ENCODE data around the gene RABGAP1L. TPM values are rescaled to one million over a fixed set of nuclear protein-coding genes. Genes with fewer than 3 reads are reported as not detected.

RABGAP1L gene
- total and polyA plus RNA-seq, 10 of the 15 experiments (the other 5 are each of a cell fraction or from before 2014, with no cell fraction given), result 5.8 to 194 (median 113) TPM

DNA sequence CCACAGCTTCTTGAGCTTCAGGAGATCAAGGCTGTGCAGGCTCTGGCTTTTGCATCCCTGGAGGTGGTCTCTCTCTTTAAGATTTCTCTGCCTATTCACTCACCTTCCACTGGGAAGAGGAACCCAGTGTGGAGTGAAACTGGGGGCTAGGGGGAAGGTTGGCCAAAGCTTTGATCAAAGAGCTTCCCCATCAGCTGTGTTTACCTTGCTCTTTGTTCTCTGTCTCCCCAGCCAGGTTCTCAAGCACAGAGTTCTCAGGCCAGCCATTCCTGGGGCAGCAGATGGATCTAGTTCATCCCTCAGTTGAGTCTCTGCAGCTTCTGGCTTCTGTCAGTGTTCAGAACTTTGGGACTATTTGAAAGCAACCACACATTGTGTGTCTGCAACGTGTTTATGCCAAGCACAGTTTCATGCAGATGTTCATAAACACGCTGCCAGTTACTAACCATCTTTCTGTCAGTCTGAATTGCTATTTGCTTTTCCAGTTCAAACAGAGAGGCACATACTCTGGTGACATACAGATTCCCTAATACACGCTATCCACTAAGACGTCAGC, 881.1 kb downstream of the RABGAP1L start:
- Histone ChIP-seq H3K9me3 (replicated peaks; ENCODE audit: control insufficient read depth, insufficient read depth, low read length) (no peaks in the 10 kb centered on the region), H3K27me3 (replicated peaks in 1 of 2; ENCODE audit: control insufficient read depth in 2 of 2, insufficient read depth in 2 of 2, low read length in 1 of 2) (peaks cover 0 to 3% of the 10 kb centered on the region in 2 experiments; a peak in 2 of 4 replicates), H4K20me1 (ENCODE audit: control insufficient read depth, insufficient read depth) (no peaks in the 10 kb centered on the region), H3K27ac (ENCODE audit: control insufficient read depth, insufficient read depth) (no peak overlapping the region), H3K4me3 (no peak overlapping the region), H3K4me1 (ENCODE audit: control insufficient read depth, insufficient read depth, low read length) (no peaks in the 10 kb centered on the region), H3K79me2 (ENCODE audit: control insufficient read depth, insufficient read depth, low read length) (no peaks in the 10 kb centered on the region), H2AFZ (ENCODE audit: control insufficient read depth, low read depth, low read length) (no peak overlapping the region), H3K9ac (ENCODE audit: control insufficient read depth, insufficient read depth, low read length) (no peak overlapping the region), H3K4me2 (ENCODE audit: control insufficient read depth, insufficient read depth) (no peak overlapping the region), H3K36me3 (ENCODE audit: control insufficient read depth in 2 of 2, insufficient read depth in 2 of 2, low read length in 1 of 2) (no peaks in the 10 kb centered on the region)
- WGBS (ENCODE audit: insufficient coverage, insufficient replicate concordance, low lambda C conversion rate, missing lambda C conversion rate), result 62% methylated on average over 4 of the region's 4 CpGs
- CTCF ChIA-PET, result interaction anchor here (0.6 to 1.1 kb wide), 5 partner anchors 13 to 85 kb away, joined by 3 to 4 read pairs (median 4); no protein-coding TSS in a partner anchor
- no peak for DNase-seq (ENCODE audit: low read depth, low spot score)
- no TSS peak for BruUV-seq (replicated peaks)
- in situ Hi-C loops (cut with MboI) (loop anchor here (5.0 kb wide), 1 partner anchor 282 kb away; no protein-coding TSS in a partner anchor), intact Hi-C loops (cut with micrococcal nuclease; ENCODE audit: unreplicated experiment) (no loop called here)
- POLR2A ChIA-PET, result no interaction called here
- SMC1A ChIA-PET (ENCODE audit: uncharacterized antibody, unreplicated experiment), result interaction anchor here (1.1 to 1.7 kb wide), 3 partner anchors 11 to 85 kb away, joined by 3 to 4 read pairs (median 3); partner anchors contain the start of gene TNN
- FAIRE-seq, result no peak
- RAD21 ChIA-PET (ENCODE audit: unreplicated experiment), result no interaction called here
- TF ChIP-seq, protein P1, sequence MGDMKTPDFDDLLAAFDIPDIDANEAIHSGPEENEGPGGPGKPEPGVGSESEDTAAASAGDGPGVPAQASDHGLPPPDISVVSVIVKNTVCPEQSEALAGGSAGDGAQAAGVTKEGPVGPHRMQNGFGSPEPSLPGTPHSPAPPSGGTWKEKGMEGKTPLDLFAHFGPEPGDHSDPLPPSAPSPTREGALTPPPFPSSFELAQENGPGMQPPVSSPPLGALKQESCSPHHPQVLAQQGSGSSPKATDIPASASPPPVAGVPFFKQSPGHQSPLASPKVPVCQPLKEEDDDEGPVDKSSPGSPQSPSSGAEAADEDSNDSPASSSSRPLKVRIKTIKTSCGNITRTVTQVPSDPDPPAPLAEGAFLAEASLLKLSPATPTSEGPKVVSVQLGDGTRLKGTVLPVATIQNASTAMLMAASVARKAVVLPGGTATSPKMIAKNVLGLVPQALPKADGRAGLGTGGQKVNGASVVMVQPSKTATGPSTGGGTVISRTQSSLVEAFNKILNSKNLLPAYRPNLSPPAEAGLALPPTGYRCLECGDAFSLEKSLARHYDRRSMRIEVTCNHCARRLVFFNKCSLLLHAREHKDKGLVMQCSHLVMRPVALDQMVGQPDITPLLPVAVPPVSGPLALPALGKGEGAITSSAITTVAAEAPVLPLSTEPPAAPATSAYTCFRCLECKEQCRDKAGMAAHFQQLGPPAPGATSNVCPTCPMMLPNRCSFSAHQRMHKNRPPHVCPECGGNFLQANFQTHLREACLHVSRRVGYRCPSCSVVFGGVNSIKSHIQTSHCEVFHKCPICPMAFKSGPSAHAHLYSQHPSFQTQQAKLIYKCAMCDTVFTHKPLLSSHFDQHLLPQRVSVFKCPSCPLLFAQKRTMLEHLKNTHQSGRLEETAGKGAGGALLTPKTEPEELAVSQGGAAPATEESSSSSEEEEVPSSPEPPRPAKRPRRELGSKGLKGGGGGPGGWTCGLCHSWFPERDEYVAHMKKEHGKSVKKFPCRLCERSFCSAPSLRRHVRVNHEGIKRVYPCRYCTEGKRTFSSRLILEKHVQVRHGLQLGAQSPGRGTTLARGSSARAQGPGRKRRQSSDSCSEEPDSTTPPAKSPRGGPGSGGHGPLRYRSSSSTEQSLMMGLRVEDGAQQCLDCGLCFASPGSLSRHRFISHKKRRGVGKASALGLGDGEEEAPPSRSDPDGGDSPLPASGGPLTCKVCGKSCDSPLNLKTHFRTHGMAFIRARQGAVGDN (IDR thresholded peaks at IDR 0.05), result no peak
- TF ChIP-seq TCF7 (IDR thresholded peaks at IDR 0.05; ENCODE audit: borderline replicate concordance) (no peak), MEF2B (IDR thresholded peaks at IDR 0.05; ENCODE audit: partially characterized antibody, poor library complexity, severe bottlenecking) (no peak), NRF1 (conservative IDR thresholded peaks at IDR 0.05; ENCODE audit: low read depth, low read length) (no peak), SREBF2 (IDR thresholded peaks at IDR 0.05; ENCODE audit: low read length) (no peak), SPI1 (IDR thresholded peaks at IDR 0.05; ENCODE audit: borderline replicate concordance, insufficient read depth, low read depth, low read length) (no peak), DPF2 (IDR thresholded peaks at IDR 0.05) (no peak)
- TF ChIP-seq, protein P2, sequence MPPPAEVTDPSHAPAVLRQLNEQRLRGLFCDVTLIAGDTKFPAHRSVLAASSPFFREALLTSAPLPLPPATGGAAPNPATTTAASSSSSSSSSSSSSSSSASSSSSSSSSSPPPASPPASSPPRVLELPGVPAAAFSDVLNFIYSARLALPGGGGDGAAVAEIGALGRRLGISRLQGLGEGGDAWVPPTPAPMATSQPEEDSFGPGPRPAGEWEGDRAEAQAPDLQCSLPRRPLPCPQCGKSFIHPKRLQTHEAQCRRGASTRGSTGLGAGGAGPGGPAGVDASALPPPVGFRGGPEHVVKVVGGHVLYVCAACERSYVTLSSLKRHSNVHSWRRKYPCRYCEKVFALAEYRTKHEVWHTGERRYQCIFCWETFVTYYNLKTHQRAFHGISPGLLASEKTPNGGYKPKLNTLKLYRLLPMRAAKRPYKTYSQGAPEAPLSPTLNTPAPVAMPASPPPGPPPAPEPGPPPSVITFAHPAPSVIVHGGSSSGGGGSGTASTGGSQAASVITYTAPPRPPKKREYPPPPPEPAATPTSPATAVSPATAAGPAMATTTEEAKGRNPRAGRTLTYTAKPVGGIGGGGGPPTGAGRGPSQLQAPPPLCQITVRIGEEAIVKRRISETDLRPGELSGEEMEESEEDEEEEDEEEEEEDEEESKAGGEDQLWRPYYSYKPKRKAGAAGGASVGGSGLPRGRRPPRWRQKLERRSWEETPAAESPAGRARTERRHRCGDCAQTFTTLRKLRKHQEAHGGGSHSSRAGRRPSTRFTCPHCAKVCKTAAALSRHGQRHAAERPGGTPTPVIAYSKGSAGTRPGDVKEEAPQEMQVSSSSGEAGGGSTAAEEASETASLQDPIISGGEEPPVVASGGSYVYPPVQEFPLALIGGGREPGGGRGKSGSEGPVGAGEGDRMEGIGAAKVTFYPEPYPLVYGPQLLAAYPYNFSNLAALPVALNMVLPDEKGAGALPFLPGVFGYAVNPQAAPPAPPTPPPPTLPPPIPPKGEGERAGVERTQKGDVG (CRISPR knock-in tag; IDR thresholded peaks at IDR 0.05), result no peak
- no peak for ATAC-seq

Measured in GM12878 (cell line).